Fibroblast of skin of left quadriceps (primary cell): ENCODE data around the gene IL10RB.

Experiments
- DNase-seq, 2 experiments: peaks; one replicate each; pipeline ENCODE4 v3.0.0-alpha.2; 2013; ENCODE audit warnings: low read depth in 2 of 2

The IL10RB gene

DNA sequence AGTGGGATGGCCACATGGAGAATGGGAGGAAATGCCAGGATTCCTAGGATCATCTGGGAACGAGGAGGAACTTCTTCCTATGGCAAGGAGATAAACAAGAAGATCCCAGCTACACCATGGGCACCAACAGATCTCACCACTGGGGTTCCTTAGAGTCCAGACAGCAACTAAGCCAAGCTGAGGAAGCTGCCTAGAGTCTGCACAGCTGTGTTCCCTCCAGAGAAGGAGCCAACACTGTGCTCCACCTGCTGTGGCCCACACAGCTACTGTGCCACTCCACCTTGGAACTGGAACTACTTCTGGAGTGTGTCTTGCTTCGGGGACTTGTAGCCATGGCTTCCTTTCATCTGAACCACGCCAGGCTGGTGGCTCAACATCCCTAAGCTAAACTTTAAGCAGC, 64.6 kb downstream of the IL10RB start:
- no peak for DNase-seq

DNA sequence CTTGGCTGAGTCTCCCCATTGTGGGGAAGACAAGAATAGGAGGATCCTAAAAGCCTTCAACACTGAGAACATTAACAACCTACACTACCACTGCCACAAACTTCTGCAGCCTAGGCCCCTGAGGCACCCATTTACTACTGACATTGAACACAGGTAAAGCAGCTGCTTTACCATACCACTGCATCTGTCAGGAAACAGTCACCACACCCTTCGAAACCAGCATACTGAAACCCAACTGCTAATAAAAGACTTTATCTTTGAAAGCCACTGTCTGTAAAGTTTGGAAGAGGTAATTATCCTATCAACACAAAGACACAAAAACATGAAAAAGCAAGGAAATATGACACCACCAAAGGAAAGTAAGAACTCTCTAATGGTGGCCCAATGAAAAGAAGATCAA, 66.0 kb downstream of the IL10RB start:
- no peak for DNase-seq

DNA sequence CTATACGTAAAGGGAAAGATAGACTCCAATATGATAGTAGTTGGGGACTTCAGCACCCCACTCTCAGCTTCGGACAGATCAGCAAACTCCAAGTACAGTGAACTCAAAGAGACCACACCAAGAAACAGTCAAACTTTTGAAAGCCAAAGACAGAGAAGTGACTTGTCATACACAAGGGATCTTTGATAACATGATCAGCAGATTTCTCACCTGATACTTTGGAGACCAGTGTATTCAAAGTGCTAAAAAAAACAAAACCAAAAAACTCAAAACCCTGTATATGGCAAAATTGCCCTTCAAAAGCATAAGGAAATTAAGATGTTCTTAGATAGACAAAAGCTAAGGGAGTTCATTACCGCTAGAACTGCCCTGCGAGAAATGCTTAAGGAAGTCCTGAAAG, 68.0 kb downstream of the IL10RB start:
- no peak for DNase-seq

DNA sequence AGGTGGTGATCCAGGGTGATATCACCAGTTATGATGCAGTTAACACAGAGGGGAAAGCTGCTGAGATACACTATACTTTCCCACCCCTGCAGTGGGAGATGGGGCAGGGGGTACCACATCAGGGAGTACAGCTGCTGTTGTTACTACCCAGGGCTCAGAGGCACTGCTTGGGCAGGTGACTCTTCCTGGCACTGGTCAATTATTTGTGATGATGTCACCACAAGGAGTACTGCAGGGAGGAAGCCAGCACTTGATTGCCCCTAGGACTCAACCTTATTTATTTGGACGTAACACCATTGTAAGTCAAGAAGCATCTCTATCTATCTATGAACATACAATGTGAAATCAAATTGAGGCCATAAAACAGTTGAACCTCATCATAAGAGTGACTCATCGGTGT, 68.7 kb downstream of the IL10RB start:
- no peak for DNase-seq

DNA sequence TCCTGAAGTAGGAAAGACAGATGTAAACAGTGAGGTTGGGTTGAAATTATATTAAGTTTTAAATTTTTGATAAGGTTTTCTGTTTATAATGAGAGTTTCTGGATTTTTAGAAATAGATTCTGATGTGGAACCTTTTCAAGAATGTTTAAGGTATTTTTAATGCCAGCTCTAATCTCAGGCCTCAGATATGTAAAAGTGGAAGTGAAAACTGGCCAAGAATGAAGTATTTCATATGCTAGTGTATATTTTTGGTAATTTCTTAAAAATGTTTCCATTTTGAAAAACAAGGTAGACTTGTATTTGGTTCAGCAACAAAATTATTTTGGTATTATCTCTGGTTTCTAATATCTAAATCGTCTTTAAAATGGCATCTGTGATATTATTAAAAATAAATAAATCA, 73.0 kb downstream of the IL10RB start:
- DNase-seq = no peak

DNA sequence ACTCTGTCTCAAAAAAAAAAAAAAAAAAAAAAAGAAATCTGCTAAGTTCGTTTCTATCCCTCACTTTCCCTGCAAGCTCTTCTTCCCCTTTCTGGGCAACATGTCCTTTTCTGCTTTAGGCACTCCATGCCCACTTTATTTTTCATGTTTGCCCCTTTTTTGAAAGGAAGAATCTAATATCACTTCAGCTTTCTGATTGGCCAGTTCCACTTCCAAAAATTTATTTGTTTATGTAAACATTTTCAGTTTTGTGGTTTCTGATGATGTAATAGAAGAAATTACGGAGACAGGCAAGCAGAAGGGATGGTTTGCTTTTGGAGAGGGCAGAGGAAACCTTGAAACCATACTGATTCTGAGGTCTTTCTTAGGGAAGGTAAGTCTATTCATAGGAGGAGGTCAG, 73.8 kb downstream of the IL10RB start:
- no peak for DNase-seq

DNA sequence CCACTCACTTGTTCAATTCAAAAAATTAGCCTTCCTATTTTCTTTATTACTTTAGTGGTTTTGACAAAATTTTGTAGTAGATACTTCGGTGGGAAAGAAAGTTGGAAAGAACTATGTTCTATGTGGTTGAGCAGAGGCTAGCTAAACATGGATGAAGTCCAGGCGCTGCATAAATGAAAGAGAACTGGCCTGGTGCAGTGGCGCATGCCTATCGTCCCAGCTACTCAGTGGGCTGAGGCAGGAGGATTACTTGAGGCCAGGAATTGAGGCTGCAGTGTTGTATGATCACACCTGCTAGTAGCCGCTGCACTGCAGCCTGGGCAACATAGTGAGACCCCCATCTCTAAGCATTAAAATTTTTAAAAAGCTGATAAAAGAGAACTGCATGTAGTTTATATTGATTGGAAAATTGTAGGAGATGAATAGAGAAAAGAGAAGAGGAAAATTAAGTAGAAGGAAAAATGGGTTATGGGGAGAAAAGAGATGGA, 79.6 kb downstream of the IL10RB start:
- DNase-seq = no peak
